Duodenal mucosa (tissue), 2 donors: ENCODE measurements around the gene CBFB.

Source experiments
- H3K27ac ChIP-seq: one replicate; pipeline ENCODE4 v1.7.0; 2013; ENCODE audit warnings: low read depth, low read length
- H3K27me3 ChIP-seq, 2 donors: one replicate each; pipeline ENCODE4 v1.7.0; 2013; ENCODE audit warnings: low read length in 2 of 2, control low read depth in 1 of 2; ENCODE audit not compliant: insufficient read depth in 2 of 2, control insufficient read depth in 1 of 2
- H3K36me3 ChIP-seq, 2 donors: one replicate each; pipeline ENCODE4 v1.7.0; 2013; ENCODE audit warnings: low read length in 2 of 2, control low read depth in 1 of 2; ENCODE audit not compliant: insufficient read depth in 2 of 2, control insufficient read depth in 1 of 2
- H3K4me1 ChIP-seq, 2 donors: one replicate each; pipeline ENCODE4 v1.7.0; 2013; ENCODE audit warnings: low read length in 2 of 2, control low read depth in 1 of 2; ENCODE audit not compliant: insufficient read depth in 2 of 2, control insufficient read depth in 1 of 2
- H3K4me3 ChIP-seq, 2 donors: one replicate each; pipeline ENCODE4 v1.7.0; 2013; ENCODE audit warnings: low read length in 2 of 2, low read depth in 1 of 2
- H3K9ac ChIP-seq, 2 donors: one replicate each; pipeline ENCODE4 v1.7.0; 2013; ENCODE audit warnings: low read length in 2 of 2, low read depth in 1 of 2
- H3K9me3 ChIP-seq, 2 donors: one replicate each; pipeline ENCODE4 v1.7.0; 2013; ENCODE audit warnings: low read length in 2 of 2, control low read depth in 1 of 2; ENCODE audit not compliant: control insufficient read depth in 1 of 2

CBFB gene

DNA sequence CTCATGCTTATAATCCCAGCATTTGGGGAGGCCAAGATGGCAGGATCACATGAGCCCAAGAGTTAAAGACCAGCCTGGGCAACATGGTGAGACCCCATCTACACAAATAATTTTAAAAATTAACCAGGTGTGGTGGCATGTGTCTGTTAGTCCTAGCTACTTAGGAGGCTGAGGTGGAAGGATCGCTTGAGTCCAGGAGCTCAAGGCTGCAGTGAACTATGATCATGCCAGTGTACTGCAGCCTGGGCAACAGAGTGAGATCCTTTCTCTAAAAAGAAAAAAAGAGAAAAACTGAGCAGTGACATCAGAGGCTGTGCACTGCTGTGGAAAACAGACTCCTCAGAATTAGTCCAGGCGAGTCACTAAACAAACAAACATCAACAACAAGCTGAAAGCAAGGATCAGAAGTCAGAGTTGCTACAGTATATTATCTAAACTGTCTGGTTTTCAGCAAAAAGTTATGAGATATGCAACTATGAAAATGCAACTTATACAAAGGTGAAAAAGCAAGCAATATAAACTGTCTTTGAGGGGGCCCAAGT lies 39.3 kb downstream of the CBFB start:
- H3K36me3 ChIP-seq: peaks cover 11 to 47% of the 10 kb centered on the region in 2 donors
- no peak overlapping the region for H3K9ac ChIP-seq

GRCh38 chr16:67071476-67072048 lies 42.6 kb downstream of the CBFB start:
- Histone ChIP-seq H3K27ac (no peak overlapping the region), H3K9ac (no peak overlapping the region), H3K36me3 (peaks cover 11 to 62% of the 10 kb centered on the region in 2 donors), H3K4me1 (no peaks in the 10 kb centered on the region), H3K4me3 (no peak overlapping the region), H3K27me3 (no peaks in the 10 kb centered on the region), H3K9me3 (no peaks in the 10 kb centered on the region)

More for the DNA sequence above, 39.3 kb downstream of the CBFB start:
- Histone ChIP-seq H3K27ac (no peak overlapping the region), H3K4me1 (no peaks in the 10 kb centered on the region), H3K4me3 (no peak overlapping the region), H3K27me3 (no peaks in the 10 kb centered on the region), H3K9me3 (no peaks in the 10 kb centered on the region)

- Histone ChIP-seq H3K9me3 (no peaks in the 10 kb centered on the region), H3K36me3 (peaks cover 0 to 35% of the 10 kb centered on the region in 2 donors), H3K9ac (no peak overlapping the region), H3K4me3 (no peak overlapping the region), H3K27ac (no peak overlapping the region), H3K4me1 (no peaks in the 10 kb centered on the region), H3K27me3 (no peaks in the 10 kb centered on the region)
These were observed 46.4 kb downstream of the CBFB start for GRCh38 chr16:67075331-67075730.

DNA sequence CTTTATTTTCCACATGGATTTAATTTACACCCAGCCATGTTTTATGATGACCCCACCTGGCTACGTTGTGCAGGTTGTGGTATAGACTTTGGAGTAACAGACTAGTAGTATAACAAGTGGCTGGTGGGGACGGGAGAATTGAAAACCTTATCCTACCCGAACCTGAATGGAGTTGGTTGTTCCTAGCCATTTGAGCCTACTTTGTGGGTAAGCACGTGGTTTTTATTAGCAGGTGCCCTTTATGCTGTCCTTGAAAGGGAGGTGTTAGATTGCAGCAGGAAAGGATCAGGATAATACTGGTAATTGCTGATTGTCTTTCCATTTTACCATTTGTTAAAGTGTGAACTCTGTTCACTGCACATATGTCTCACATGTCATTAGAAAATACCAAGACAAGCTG lies 48.9 kb downstream of the CBFB start:
- Histone ChIP-seq H3K27ac (no peak overlapping the region), H3K36me3 (peaks cover 0 to 25% of the 10 kb centered on the region in 2 donors), H3K4me3 (no peak overlapping the region), H3K9ac (no peak overlapping the region), H3K4me1 (no peaks in the 10 kb centered on the region), H3K9me3 (no peaks in the 10 kb centered on the region), H3K27me3 (no peaks in the 10 kb centered on the region)

DNA sequence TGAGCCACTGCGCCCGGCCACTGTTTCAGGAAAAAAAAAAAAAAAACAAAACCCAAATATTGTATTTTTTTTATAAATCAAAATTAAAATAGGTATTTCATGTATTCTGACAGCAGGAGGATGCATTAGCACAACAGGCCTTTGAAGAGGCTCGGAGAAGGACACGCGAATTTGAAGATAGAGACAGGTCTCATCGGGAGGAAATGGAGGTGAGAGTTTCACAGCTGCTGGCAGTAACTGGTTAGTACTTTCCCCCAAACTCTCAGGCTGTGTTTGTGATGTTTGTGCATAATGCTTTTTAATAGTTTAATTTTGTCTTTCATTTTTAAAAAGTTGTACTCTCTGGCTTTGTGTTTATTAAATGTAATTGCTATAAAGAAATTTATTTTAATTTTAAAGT lies 53.2 kb downstream of the CBFB start:
- Histone ChIP-seq H3K9me3 (no peaks in the 10 kb centered on the region), H3K27ac (no peak overlapping the region), H3K9ac (no peak overlapping the region), H3K27me3 (no peaks in the 10 kb centered on the region), H3K4me3 (no peak overlapping the region), H3K36me3 (peaks cover 0 to 4% of the 10 kb centered on the region in 2 donors), H3K4me1 (no peaks in the 10 kb centered on the region)

- Histone ChIP-seq H3K9ac (no peak overlapping the region), H3K27me3 (no peaks in the 10 kb centered on the region), H3K4me3 (no peak overlapping the region), H3K4me1 (no peaks in the 10 kb centered on the region), H3K9me3 (no peaks in the 10 kb centered on the region), H3K27ac (no peak overlapping the region), H3K36me3 (peaks cover 0 to 4% of the 10 kb centered on the region in 2 donors)
These were observed 53.9 kb downstream of the CBFB start for GRCh38 chr16:67082891-67083290.

DNA sequence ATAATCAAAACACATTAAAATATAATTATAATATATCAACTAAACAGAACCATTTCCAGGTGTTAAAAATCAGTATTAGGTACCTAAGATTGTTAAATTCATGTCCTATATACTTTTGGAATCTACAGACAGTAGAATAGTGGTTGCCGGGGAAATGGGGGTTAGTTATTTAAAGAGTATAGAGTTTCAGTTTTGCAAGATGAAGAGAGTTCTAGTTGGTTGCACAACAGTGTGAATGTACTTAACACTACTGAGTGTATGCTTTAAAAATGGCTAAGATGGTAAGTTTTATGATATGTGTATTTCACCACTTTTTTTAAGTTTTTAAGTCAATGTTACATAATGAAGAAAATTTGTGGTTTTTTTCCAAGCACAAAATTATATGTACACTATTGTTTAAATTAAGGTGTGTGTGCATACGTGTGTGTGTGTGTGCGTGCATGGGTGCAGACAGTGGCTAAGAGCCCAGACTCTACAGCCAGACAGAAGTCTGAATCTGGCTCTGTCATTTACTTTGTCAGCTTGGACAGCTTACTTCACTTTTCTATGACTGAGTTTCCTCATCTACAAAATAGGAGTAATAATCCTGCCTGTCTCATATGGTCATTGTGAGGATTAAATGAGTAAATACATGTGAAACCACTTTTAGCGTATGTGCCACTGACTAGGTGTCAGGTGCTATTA lies 55.5 kb downstream of the CBFB start:
- no peaks in the 10 kb centered on the region for H3K4me1 ChIP-seq
- H3K36me3 ChIP-seq: peaks cover 0 to 8% of the 10 kb centered on the region in 2 donors
- no peaks in the 10 kb centered on the region for H3K27me3 ChIP-seq
- H3K4me3 ChIP-seq: no peak overlapping the region
- no peak overlapping the region for H3K9ac ChIP-seq
- no peaks in the 10 kb centered on the region for H3K9me3 ChIP-seq
- no peak overlapping the region for H3K27ac ChIP-seq

GRCh38 chr16:67086822-67087221 lies 57.9 kb downstream of the CBFB start:
- no peaks in the 10 kb centered on the region for H3K4me1 ChIP-seq
- H3K27me3 ChIP-seq: no peaks in the 10 kb centered on the region
- H3K9ac ChIP-seq: no peak overlapping the region
- no peak overlapping the region for H3K4me3 ChIP-seq
- no peaks in the 10 kb centered on the region for H3K9me3 ChIP-seq
- H3K36me3 ChIP-seq: peaks cover 0 to 4% of the 10 kb centered on the region in 2 donors
- no peak overlapping the region for H3K27ac ChIP-seq

DNA sequence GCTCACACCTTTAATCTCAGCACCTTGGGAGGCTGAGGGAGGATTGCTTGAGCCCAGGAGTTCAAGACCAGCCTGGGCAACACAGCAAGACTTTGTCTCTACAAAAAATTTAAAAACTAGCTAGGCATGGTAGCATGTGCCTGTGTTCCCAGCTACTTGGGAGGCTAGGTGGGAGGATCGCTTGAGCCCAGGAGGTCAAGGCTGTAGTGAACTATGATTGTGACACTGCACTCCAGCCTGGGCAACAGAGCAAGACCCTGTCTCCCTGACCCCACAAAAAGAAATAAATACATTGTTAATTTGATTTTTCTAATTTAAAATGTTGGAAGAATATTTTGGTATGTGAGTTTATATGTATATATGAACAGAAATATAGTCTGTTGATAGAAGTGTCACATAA lies 58.3 kb downstream of the CBFB start:
- no peaks in the 10 kb centered on the region for H3K27me3 ChIP-seq
- no peak overlapping the region for H3K4me3 ChIP-seq
- H3K9me3 ChIP-seq: no peaks in the 10 kb centered on the region
- H3K27ac ChIP-seq: no peak overlapping the region
- no peaks in the 10 kb centered on the region for H3K4me1 ChIP-seq
- H3K9ac ChIP-seq: no peak overlapping the region
- peaks cover 0 to 4% of the 10 kb centered on the region in 2 donors for H3K36me3 ChIP-seq

GRCh38 chr16:67087803-67088202 lies 58.9 kb downstream of the CBFB start:
- H3K27me3 ChIP-seq: no peaks in the 10 kb centered on the region
- no peak overlapping the region for H3K4me3 ChIP-seq
- no peak overlapping the region for H3K27ac ChIP-seq
- peaks cover 0 to 4% of the 10 kb centered on the region in 2 donors for H3K36me3 ChIP-seq
- no peaks in the 10 kb centered on the region for H3K9me3 ChIP-seq
- no peaks in the 10 kb centered on the region for H3K4me1 ChIP-seq
- no peak overlapping the region for H3K9ac ChIP-seq
